CD4-positive, alpha-beta memory T cell (primary cell): ENCODE data around the gene GRIN3B. TPM values are rescaled to one million over a fixed set of nuclear protein-coding genes. Genes with fewer than 3 reads are reported as not detected.

Source experiments
- CTCF ChIA-PET: fragments of 350-600 bp; sonication (Branson Sonifier 250); formaldehyde crosslinking; loops from one replicate; lab custom pipeline; 2021; ENCODE audit warnings: inconsistent platforms; ENCODE audit not compliant: partially characterized antibody; lab: Charles Lee
- POLR2A ChIA-PET: fragments of 350-600 bp; sonication (Branson Sonifier 250); formaldehyde crosslinking; loops from one replicate; lab custom pipeline; 2021; ENCODE audit not compliant: partially characterized antibody; lab: Charles Lee
- DNase-seq, 5 donors: peaks; one replicate each; pipeline versions ENCODE4 v3.0.0 to v3.0.0-alpha.2; 2020 to 2022; ENCODE audit warnings: mixed read lengths in 1 of 5
- H3K27ac ChIP-seq: one replicate; pipeline ENCODE4 v1.7.0; 2013; ENCODE audit warnings: low read depth, low read length
- H3K27me3 ChIP-seq: 2 replicates; pipeline ENCODE4 v1.7.0; 2013; ENCODE audit warnings: mild to moderate bottlenecking, low read length, moderate library complexity; ENCODE audit not compliant: insufficient read depth
- H3K36me3 ChIP-seq: 2 replicates; pipeline ENCODE4 v1.7.0; 2013; ENCODE audit warnings: mild to moderate bottlenecking, low read length, moderate library complexity; ENCODE audit not compliant: insufficient read depth
- H3K4me1 ChIP-seq: 2 replicates; pipeline ENCODE4 v1.7.0; 2013; ENCODE audit warnings: mild to moderate bottlenecking, low read length, moderate library complexity; ENCODE audit not compliant: insufficient read depth
- H3K4me3 ChIP-seq, 2 donors: one replicate each; pipeline ENCODE4 v1.7.0; 2013; ENCODE audit warnings: low read length in 2 of 2, mild to moderate bottlenecking in 1 of 2
- H3K9me3 ChIP-seq, 2 donors: one replicate each; pipeline ENCODE4 v1.7.0; 2013; ENCODE audit warnings: low read length in 2 of 2, control low read depth in 1 of 2; ENCODE audit not compliant: control insufficient read depth in 1 of 2
- H3K27ac Mint-ChIP-seq, 7 donors: one replicate each; pipeline ENCODE4 v1.8.0; 2020 to 2021; ENCODE audit warnings: mixed read lengths in 7 of 7, mild to moderate bottlenecking in 6 of 7, inconsistent platforms in 3 of 7, moderate library complexity in 3 of 7
- H3K27me3 Mint-ChIP-seq, 2 donors: one replicate each; pipeline ENCODE4 v1.8.0; 2020 to 2021; ENCODE audit warnings: mixed read lengths in 2 of 2
- H3K36me3 Mint-ChIP-seq, 2 donors: one replicate each; pipeline ENCODE4 v1.8.0; 2020 to 2021; ENCODE audit warnings: mixed read lengths in 2 of 2, inconsistent platforms in 1 of 2, mild to moderate bottlenecking in 1 of 2
- H3K4me1 Mint-ChIP-seq, 4 donors: one replicate each; pipeline ENCODE4 v1.8.0; 2020 to 2021; ENCODE audit warnings: mixed read lengths in 4 of 4, mild to moderate bottlenecking in 1 of 4
- H3K4me3 Mint-ChIP-seq, 8 donors: one replicate each; pipeline ENCODE4 v1.8.0; 2020 to 2021; ENCODE audit warnings: mixed read lengths in 8 of 8, mild to moderate bottlenecking in 7 of 8, moderate library complexity in 6 of 8, inconsistent platforms in 3 of 8
- H3K9me3 Mint-ChIP-seq, 8 donors: one replicate each; pipeline ENCODE4 v1.8.0; 2020 to 2021; ENCODE audit warnings: mixed read lengths in 8 of 8, mild to moderate bottlenecking in 5 of 8, inconsistent platforms in 3 of 8, moderate library complexity in 1 of 8
- intact Hi-C: fragments of 100-400 bp; cut with micrococcal nuclease; formaldehyde crosslinking; loops from one replicate; pipeline ENCODE4 v1.15.1; 2023
- polyA plus RNA-seq, 2 donors: library from polyadenylated mRNA; unstranded; fragments of 300-500 nt; fragmentation: Illumina TruSeq; gene quantifications; one replicate each; pipeline ENCODE4 v1.2.3, GENCODE V29; 2021
- total RNA-seq, 2 experiments: library from RNA; stranded (reverse); gene quantifications; one replicate each; pipeline ENCODE4 v1.2.3, GENCODE V29; 2021

GRIN3B gene
- total and polyA plus RNA-seq, 4 experiments from 2014 or later = not detected

DNA sequence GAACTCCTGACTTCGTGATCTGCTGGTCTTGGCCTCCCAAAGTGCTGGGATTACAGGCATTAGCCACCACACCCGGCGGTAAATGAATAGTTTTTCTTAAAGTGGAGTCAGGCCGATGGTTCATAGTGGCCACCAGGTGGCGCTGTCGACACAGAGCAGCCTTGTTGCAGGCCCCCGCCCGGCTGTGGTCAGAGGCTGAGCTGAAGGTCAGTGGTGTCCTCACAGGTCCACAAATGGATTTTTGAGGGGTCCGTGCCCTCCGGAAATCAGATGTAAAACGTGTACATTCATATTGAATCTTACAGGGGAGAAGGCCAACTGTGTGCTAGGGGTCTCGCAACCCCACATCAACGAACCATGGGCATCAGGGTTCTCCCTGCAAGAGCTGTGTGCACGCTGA is 29.5 kb upstream of the GRIN3B start:
- Mint-ChIP-seq H3K9me3 (peaks cover 0 to 9% (median 6%) of the 10 kb centered on the region in 8 donors), H3K36me3 (peaks cover 19 to 27% of the 10 kb centered on the region in 2 donors), H3K4me1 (no peaks in the 10 kb centered on the region), H3K27ac (peak overlapping the region in 1 of 7 donors; percentile 70), H3K27me3 (no peaks in the 10 kb centered on the region), H3K4me3 (no peak overlapping the region)
- POLR2A ChIA-PET = interaction anchor here (1.0 kb wide), 1 partner anchor 13 kb away, joined by 3 read pairs; the partner anchor contains the start of gene WDR18
- CTCF ChIA-PET = interaction anchor here (0.7 to 1.0 kb wide), 3 partner anchors 13 to 32 kb away, joined by 3 to 4 read pairs (median 3); no protein-coding TSS in a partner anchor
- intact Hi-C loops = no loop called here
- Histone ChIP-seq H3K27me3 (no peaks in the 10 kb centered on the region), H3K9me3 (peaks cover 0 to 7% of the 10 kb centered on the region in 2 donors), H3K4me1 (no peaks in the 10 kb centered on the region), H3K4me3 (no peak overlapping the region), H3K36me3 (peaks cover 4% of the 10 kb centered on the region), H3K27ac (no peak overlapping the region)
- no peak for DNase-seq

DNA sequence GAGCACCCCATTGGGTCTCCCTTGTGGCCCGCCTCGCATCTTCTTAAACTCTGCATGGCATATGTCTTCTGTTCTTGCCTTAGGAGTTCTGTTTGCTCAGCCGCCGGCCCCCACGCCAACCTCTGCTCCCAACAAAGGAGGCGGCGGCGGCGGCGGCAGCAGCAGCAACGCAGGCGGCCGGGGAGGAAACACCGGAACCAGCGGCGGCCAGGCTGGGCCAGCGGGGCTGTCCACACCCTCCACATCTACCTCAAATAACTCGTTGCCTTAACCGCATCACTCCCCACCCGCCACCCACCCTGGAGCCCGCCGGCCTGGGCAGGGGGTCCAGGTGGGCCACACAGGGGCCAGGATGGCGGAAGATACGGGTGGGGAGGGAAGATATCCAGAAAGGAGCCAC is 28.4 kb upstream of the GRIN3B start:
- Mint-ChIP-seq H3K4me1 (no peaks in the 10 kb centered on the region), H3K9me3 (peaks cover 0 to 9% (median 6%) of the 10 kb centered on the region in 8 donors), H3K4me3 (no peak overlapping the region), H3K27me3 (no peaks in the 10 kb centered on the region), H3K27ac (no peak overlapping the region), H3K36me3 (peaks cover 17 to 27% of the 10 kb centered on the region in 2 donors)
- H3K9me3 ChIP-seq = peaks cover 0 to 7% of the 10 kb centered on the region in 2 donors
- peaks cover 4% of the 10 kb centered on the region for H3K36me3 ChIP-seq
- H3K4me1 ChIP-seq = no peaks in the 10 kb centered on the region
- no peak overlapping the region for H3K4me3 ChIP-seq
- DNase-seq = no peak
- H3K27me3 ChIP-seq = no peaks in the 10 kb centered on the region
- H3K27ac ChIP-seq = no peak overlapping the region
- CTCF ChIA-PET = interaction anchor here (1.1 kb wide), 1 partner anchor 10 kb away, joined by 3 read pairs; no protein-coding TSS in a partner anchor
- POLR2A ChIA-PET = interaction anchor here (1.0 kb wide), 1 partner anchor 12 kb away, joined by 3 read pairs; the partner anchor contains the start of gene WDR18
- intact Hi-C loops = no loop called here

DNA sequence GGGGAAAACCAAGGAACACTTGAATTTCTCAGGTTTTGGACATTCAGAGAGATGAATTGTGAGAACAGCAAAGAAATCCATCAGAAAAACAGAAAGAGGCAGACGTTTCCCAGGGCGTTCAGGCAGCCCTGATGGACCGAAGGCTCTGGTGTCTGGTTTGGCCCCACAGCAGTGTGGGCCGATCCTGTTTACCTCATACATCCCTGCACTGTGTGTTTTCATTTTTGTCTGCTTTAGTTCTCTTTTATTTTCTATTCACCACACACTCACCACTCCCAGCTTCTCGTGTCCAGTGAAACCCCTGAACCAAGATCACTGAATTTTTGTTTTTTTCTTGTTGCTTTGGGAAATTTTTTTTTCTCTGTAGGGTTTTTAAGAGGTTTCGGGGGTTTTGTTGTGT is 27.9 kb upstream of the GRIN3B start:
- Histone ChIP-seq H3K4me1 (no peaks in the 10 kb centered on the region), H3K36me3 (peaks cover 4% of the 10 kb centered on the region), H3K4me3 (no peak overlapping the region), H3K9me3 (peaks cover 0 to 7% of the 10 kb centered on the region in 2 donors), H3K27me3 (no peaks in the 10 kb centered on the region), H3K27ac (no peak overlapping the region)
- no peak overlapping the region for H3K4me3 Mint-ChIP-seq
- H3K27ac Mint-ChIP-seq = no peak overlapping the region
- CTCF ChIA-PET = interaction anchor here (1.9 kb wide), 1 partner anchor 108 kb away, joined by 7 read pairs; no protein-coding TSS in a partner anchor
- no peak for DNase-seq
- POLR2A ChIA-PET = no interaction called here
- no peaks in the 10 kb centered on the region for H3K4me1 Mint-ChIP-seq
- peaks cover 0 to 9% (median 6%) of the 10 kb centered on the region in 8 donors for H3K9me3 Mint-ChIP-seq
- H3K27me3 Mint-ChIP-seq = no peaks in the 10 kb centered on the region
- intact Hi-C loops = no loop called here
- peaks cover 16 to 26% of the 10 kb centered on the region in 2 donors for H3K36me3 Mint-ChIP-seq

DNA sequence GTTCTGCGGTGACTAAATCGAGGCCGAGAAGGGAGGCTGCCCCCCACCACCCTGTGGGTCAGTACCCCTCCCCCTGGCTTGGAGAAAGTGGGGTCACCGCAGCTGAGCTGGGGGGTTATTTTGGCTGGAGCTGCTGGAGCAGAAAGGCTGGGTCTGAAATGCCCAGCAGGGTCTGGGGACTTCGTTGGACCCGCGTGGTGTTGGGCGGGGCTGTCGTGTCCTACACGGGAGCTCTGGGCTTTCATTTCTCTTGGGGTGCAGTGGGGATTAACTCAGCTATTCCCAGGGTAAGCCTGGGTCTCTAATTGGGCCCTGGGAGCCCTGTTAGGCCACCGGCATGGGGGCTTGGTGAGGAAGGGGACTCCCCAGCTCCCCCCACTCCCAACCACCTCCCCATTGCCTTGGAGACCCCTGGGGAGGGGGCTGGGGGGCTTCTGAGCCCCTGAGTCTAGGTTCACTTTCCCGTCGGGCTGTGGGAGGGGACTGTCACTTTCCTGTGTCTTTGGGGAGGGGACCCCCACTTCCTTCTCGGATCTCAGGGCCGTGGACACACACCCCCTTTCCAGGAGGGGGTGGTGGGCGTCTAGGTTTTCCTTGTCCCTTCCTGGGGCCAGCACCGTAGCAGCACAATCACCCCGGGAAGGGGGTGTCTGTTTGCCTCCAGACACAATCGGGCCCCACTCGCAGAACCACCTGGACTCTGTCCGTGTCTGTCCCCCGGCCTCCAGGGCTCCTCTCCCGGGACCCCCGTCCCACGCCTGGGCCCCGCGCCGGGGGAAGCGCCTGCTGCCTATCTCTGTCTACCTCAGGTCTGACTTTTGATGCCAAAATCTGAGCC is 26.3 kb upstream of the GRIN3B start:
- H3K9me3 Mint-ChIP-seq = peaks cover 0 to 9% (median 6%) of the 10 kb centered on the region in 8 donors
- ChIA-PET POLR2A (interaction anchor here (1.2 kb wide), 1 partner anchor 10 kb away, joined by 4 read pairs; the partner anchor contains the start of gene WDR18), CTCF (interaction anchor here (1.0 to 1.9 kb wide), 3 partner anchors 8 to 110 kb away, joined by 3 to 7 read pairs (median 3); no protein-coding TSS in a partner anchor)
- intact Hi-C loops = no loop called here
- no peak overlapping the region for H3K4me3 ChIP-seq
- no peak overlapping the region for H3K27ac Mint-ChIP-seq
- H3K27me3 ChIP-seq = no peaks in the 10 kb centered on the region
- H3K27me3 Mint-ChIP-seq = no peaks in the 10 kb centered on the region
- H3K4me3 Mint-ChIP-seq = no peak overlapping the region
- no peaks in the 10 kb centered on the region for H3K4me1 Mint-ChIP-seq
- DNase-seq = peak in 1 of 5 donors; percentile 13
- peaks cover 8 to 16% of the 10 kb centered on the region in 2 donors for H3K36me3 Mint-ChIP-seq
- no peaks in the 10 kb centered on the region for H3K36me3 ChIP-seq
- H3K4me1 ChIP-seq = no peaks in the 10 kb centered on the region
- peaks cover 0 to 7% of the 10 kb centered on the region in 2 donors for H3K9me3 ChIP-seq
- H3K27ac ChIP-seq = no peak overlapping the region

DNA sequence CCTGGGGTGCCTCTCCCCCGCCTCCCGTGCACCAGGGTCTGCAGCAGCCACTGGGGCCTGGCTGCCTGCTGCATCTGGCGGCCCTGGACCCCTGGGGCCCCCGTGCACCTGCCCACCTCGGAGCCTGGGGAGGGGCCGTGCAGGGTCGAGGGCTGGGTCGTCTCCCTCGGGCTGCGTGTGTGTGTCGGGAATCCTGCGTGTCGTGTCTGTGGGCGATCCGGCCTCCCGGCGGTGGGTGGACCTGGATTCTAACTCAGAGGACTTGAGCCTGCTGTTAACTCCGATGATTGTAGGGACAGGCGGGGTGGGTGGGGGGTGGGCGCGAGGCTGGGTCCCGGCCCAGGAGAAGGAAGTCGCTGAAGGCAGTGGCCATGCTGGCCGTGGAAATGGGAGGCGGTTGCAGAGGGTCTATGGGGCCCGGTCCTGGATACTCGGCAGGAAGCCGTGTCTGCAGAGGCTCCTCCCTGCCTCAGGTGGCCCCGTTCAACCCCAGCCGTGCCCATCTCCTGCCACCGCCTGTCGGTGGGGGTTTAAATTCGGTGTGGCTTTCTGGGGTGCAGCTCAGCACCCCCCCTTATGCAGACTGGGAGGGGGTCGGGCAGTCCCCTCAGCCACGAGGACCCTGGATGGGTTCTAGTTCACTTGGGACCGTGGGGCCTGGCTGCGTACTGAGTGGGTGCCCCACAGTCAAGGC is 25.5 kb upstream of the GRIN3B start:
- no peaks in the 10 kb centered on the region for H3K36me3 ChIP-seq
- Mint-ChIP-seq H3K27me3 (no peaks in the 10 kb centered on the region), H3K4me1 (no peaks in the 10 kb centered on the region), H3K36me3 (peaks cover 8 to 16% of the 10 kb centered on the region in 2 donors), H3K27ac (no peak overlapping the region), H3K9me3 (peaks cover 0 to 9% (median 6%) of the 10 kb centered on the region in 8 donors), H3K4me3 (no peak overlapping the region)
- H3K4me1 ChIP-seq = no peaks in the 10 kb centered on the region
- ChIA-PET CTCF (no interaction called here), POLR2A (no interaction called here)
- H3K9me3 ChIP-seq = peaks cover 0 to 7% of the 10 kb centered on the region in 2 donors
- no peak overlapping the region for H3K27ac ChIP-seq
- no peak overlapping the region for H3K4me3 ChIP-seq
- no peaks in the 10 kb centered on the region for H3K27me3 ChIP-seq
- DNase-seq = peak in 1 of 5 donors; percentile 14
- intact Hi-C loops = no loop called here

DNA sequence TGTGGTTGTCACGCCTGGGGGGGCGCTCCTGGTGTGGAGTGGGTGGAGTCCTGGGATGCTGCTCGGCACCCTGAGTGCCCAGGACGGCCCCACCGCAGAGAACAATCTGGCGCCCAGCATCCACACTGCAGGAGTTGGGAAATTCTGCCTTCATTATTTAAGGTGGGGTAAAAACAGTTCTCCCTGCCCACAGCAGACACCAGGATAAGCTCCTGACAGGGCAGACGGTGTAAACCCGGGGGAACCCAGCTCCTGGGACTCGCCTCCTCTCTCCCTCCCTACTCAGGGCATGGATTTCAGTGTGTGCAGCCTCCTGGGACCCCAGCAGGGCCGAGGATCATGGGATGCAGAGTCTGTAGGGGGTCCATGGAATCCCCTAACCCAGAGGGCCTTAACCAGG is 23.7 kb upstream of the GRIN3B start:
- ChIA-PET POLR2A (no interaction called here), CTCF (interaction anchor here (0.6 kb wide), 1 partner anchor 50 kb away, joined by 4 read pairs; no protein-coding TSS in a partner anchor)
- Mint-ChIP-seq H3K4me3 (no peak overlapping the region), H3K9me3 (peaks cover 0 to 2% (median 0%) of the 10 kb centered on the region in 8 donors), H3K27me3 (no peaks in the 10 kb centered on the region), H3K27ac (no peak overlapping the region), H3K4me1 (no peaks in the 10 kb centered on the region), H3K36me3 (peaks cover 3 to 7% of the 10 kb centered on the region in 2 donors)
- Histone ChIP-seq H3K4me3 (no peak overlapping the region), H3K27ac (no peak overlapping the region), H3K9me3 (no peaks in the 10 kb centered on the region), H3K4me1 (no peaks in the 10 kb centered on the region), H3K36me3 (no peaks in the 10 kb centered on the region), H3K27me3 (no peaks in the 10 kb centered on the region)
- DNase-seq = peak in 1 of 5 donors; percentile 10
- intact Hi-C loops = no loop called here

DNA sequence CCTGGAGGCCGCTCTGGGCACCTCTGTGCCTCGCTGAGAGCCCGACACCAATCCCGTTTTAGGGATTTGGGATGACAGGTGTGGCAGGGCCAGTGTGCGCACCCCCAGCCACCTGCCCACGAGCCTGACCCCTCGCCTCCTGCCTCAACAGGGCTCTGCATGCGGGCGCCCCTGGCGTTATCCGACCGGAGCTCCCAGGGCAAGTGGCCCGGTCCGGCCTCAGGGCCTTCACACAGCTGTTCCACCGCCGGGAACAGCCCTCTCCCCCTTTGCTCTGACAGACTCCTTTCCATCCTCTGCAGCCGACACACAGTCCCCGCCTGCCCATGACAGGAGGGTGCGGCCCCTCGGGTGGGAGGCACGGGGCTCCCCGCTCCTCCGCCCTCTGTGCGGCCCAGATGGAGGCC is 23.2 kb upstream of the GRIN3B start:
- Histone ChIP-seq H3K4me3 (no peak overlapping the region), H3K36me3 (no peaks in the 10 kb centered on the region), H3K27ac (no peak overlapping the region), H3K4me1 (no peaks in the 10 kb centered on the region), H3K9me3 (no peaks in the 10 kb centered on the region), H3K27me3 (no peaks in the 10 kb centered on the region)
- peak in 1 of 5 donors; percentile 3 for DNase-seq
- H3K27me3 Mint-ChIP-seq = no peaks in the 10 kb centered on the region
- ChIA-PET POLR2A (no interaction called here), CTCF (no interaction called here)
- H3K4me3 Mint-ChIP-seq = no peak overlapping the region
- H3K27ac Mint-ChIP-seq = no peak overlapping the region
- H3K36me3 Mint-ChIP-seq = peaks cover 3 to 6% of the 10 kb centered on the region in 2 donors
- no peaks in the 10 kb centered on the region for H3K4me1 Mint-ChIP-seq
- H3K9me3 Mint-ChIP-seq = peaks cover 0 to 2% (median 0%) of the 10 kb centered on the region in 8 donors
- intact Hi-C loops = no loop called here
